IgD-negative memory B cell (primary cell): ENCODE results near the gene ERVH48-1. TPM values are rescaled to one million over a fixed set of nuclear protein-coding genes. Genes with fewer than 3 reads are reported as not detected.
A peak's percentile ranks its signal among the peaks of the same experiment; 100 is the strongest.
"Not testable (repeated sequence)": the region's sequence is repeated elsewhere in the genome, so short reads cannot be mapped to it uniquely, and the experiment has no call there.

Source experiments
- H3K27ac Mint-ChIP-seq, 3 donors: one replicate each; pipeline ENCODE4 v1.8.0; 2020 to 2022; ENCODE audit warnings: mild to moderate bottlenecking in 3 of 3, mixed read lengths in 3 of 3, moderate library complexity in 1 of 3
- H3K27me3 Mint-ChIP-seq: one replicate; pipeline ENCODE4 v1.8.0; 2021; ENCODE audit warnings: mixed read lengths
- H3K36me3 Mint-ChIP-seq: one replicate; pipeline ENCODE4 v1.8.0; 2020; ENCODE audit warnings: mild to moderate bottlenecking, mixed read lengths
- H3K4me1 Mint-ChIP-seq, 3 donors: one replicate each; pipeline ENCODE4 v1.8.0; 2020 to 2022; ENCODE audit warnings: mixed read lengths in 3 of 3, mild to moderate bottlenecking in 1 of 3
- H3K4me3 Mint-ChIP-seq, 4 donors: one replicate each; pipeline ENCODE4 v1.8.0; 2020 to 2022; ENCODE audit warnings: mild to moderate bottlenecking in 4 of 4, mixed read lengths in 4 of 4, moderate library complexity in 3 of 4
- H3K9me3 Mint-ChIP-seq, 3 donors: one replicate each; pipeline ENCODE4 v1.8.0; 2020 to 2021; ENCODE audit warnings: mixed read lengths in 3 of 3, mild to moderate bottlenecking in 1 of 3
- polyA plus RNA-seq: library from polyadenylated mRNA; unstranded; fragments of 300-500 nt; fragmentation: Illumina TruSeq; gene quantifications from one replicate; pipeline ENCODE4 v1.2.3, GENCODE V29; 2021

ERVH48-1 gene
- polyA plus RNA-seq = not detected

DNA sequence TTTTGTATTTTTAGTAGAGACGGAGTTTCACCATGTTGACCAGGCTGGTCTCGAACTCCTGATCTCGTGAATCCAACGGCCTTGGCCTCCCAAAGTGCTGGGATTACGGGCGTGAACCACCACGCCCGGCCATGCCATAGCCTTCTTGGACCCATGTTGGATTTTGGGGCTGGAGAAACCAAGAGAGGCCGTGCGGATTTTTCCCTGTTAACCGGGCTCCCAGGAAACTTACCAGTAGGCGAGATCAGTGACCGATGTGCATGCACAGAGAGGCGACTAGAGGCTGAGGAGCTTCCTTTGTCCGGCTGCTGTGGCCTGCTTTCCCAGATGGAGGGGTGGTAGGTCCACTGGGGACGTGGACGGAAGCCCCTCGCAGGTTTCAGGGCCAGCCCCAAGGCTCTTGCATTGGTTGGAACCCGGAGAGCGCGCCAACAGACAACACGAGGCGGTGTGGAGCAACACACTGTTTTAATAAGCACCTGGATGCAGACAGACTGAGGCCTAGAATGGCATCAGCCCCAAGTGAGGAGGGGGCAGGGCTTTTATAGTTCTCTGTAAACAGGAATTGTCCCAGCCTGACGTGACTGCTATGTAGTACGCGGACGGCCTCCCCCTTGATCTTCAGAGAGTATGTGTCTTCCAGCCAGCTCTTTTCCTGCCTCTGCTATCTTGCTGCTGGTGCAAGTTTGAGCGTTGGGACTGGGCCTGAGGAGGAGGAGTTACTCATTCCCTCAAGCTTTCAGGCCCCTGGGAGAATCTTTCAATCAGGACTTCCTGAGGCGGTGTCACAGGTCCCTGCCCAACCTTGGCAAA is at the start of gene ERVH48-1:
Gene ERVH48-1 (minus strand): TSS at position 517 of the 813 bp plus-strand sequence. CDS start 6,624 bp downstream, outside the sequence.
- Mint-ChIP-seq H3K4me3 (no peak within 1 kb of the TSS), H3K9me3 (no peaks in the 10 kb centered on the region), H3K27ac (no peak within 1 kb of the TSS), H3K36me3 (no peaks in the 10 kb centered on the region), H3K27me3 (no peaks in the 10 kb centered on the region), H3K4me1 (peaks cover 6 to 12% (median 9%) of the 10 kb centered on the region in 3 donors)

DNA sequence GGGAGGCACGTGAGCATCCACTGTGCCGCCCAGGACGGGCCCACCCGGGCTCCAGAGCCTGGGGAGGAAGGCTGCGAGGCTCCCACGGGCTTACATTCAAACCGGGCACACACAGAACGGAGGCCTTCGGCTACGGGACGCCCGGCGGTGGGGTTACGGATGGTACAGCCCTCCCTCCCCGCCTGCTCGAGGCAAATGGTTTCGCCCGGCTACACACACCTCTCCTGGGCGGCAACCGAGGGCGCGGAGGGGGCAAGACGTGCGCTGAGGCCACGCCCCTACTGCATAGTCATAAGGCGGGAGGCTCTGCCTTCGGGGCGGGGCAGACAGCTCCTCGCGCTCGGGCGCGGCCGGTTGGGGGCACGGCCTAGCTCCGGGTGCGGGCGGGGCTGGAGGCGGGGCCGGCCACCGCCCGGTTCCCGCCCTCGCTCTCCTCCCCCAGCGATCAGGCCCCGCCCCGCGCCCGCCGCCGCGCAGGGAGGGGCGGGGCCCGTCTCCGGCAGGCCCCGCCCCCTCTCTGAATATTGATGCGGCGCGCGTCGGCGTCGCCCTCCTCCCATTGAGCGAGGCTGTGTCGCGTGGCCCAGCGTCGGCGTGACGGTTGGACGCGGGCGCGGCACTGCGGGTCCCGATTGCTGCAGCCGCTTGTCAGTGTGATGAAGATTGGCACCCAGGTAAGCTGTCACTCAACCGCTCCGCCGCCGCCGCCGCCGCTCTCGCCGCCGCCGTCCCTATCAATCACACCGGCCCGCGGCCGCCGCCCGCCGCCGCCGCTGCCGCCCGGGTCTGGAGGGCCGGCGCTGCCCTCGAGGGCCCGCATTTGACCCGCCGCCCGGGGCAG is 48.8 kb upstream of the ERVH48-1 start, which contains the start of gene PKNOX1:
Gene PKNOX1 (plus strand): TSS at position 572 of the 841 bp plus-strand sequence. CDS start 29,820 bp downstream, outside the sequence.
- Mint-ChIP-seq H3K9me3 (no peaks in the 10 kb centered on the region), H3K27ac (peak within 1 kb of the TSS; percentile 73 to 92 (median 88)), H3K36me3 (peaks cover 2% of the 10 kb centered on the region), H3K27me3 (no peaks in the 10 kb centered on the region), H3K4me3 (peak within 1 kb of the TSS; percentile 90 to 94 (median 92)), H3K4me1 (peaks cover 13 to 17% (median 16%) of the 10 kb centered on the region in 3 donors)

DNA sequence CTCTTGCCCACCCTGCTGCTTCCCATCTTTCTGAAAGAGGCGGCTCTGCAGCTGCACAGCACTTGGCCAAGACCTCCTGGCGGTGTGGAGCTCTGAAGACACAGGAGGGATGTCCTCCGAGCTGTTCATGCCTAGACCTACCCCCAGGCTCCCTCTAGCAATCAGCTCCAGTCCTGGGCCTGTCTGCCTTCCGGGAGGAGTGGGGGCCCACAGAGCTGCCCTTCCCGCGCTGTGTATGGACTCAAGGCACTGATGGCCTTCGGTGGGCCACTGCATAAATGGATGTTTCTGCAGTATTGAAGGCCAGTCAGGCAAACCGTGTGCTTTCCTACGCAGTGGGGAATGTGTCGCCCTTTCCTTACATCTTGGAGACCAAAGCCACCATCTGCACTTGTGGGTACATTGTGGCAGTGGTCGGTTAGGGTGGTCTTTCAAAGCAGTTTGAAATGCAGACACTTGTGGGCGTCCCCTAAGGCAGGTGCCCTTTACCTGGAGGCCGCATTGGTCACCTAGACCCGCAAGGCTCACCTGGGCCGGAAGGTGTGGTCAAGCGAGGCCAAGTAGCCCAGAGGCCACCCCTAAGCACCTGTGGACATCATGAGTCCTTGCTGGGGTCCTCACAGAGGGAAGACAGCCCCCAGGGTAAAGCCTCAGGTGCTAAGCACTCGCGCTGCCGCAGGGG is 48.0 kb upstream of the ERVH48-1 start:
- Mint-ChIP-seq H3K27me3 (no peaks in the 10 kb centered on the region), H3K4me3 (peak overlapping the region; percentile 75 to 94 (median 86)), H3K9me3 (no peaks in the 10 kb centered on the region), H3K27ac (peak overlapping the region; percentile 58 to 84 (median 73)), H3K4me1 (peaks cover 11 to 13% (median 12%) of the 10 kb centered on the region in 3 donors), H3K36me3 (peaks cover 2% of the 10 kb centered on the region)

- Mint-ChIP-seq H3K36me3 (peaks cover under 1% of the 10 kb centered on the region), H3K9me3 (no peaks in the 10 kb centered on the region), H3K4me3 (peak overlapping the region in 1 of 4 donors; percentile 40), H3K27me3 (no peaks in the 10 kb centered on the region), H3K27ac (peak overlapping the region in 1 of 3 donors; percentile 31), H3K4me1 (peaks cover 7 to 10% (median 8%) of the 10 kb centered on the region in 3 donors)
These were observed 46.5 kb upstream of the ERVH48-1 start for GRCh38 chr21:42971897-42972275.

DNA sequence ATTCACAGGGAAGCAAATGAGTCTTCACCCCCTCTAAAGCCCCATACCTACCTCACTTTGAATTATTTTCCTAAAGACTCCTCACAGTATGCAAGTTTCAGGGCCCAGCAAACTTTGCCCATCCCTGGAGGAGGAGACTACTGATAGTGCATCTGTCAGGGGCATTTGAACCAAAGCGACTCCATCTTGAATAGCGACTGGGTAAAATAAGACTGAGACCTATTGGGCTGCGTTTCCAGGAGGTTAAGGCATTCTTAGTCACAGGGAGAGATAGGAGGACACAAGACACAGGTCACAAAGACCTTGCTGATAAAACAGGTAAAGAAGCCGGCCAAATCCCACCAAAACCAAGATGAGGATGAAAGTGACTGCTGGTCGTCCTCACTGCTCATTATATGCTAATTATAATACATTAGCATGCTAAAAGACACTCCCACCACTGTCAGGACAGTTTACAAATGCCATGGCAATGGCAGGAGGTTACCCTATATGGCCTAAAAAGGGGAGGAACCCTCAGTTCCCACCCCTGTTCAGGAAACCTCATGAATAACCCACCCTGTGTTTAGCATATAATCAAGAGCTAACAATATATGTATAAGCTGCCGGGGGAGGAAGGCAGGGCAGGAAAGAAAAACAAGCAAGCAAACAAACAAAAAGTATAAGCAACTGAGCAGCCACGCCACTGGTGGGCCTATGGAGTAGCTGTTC is 45.7 kb upstream of the ERVH48-1 start:
- no peaks in the 10 kb centered on the region for H3K36me3 Mint-ChIP-seq
- H3K4me3 Mint-ChIP-seq = peak overlapping the region in 1 of 4 donors; percentile 14
- peak overlapping the region in 1 of 3 donors; percentile 31 for H3K27ac Mint-ChIP-seq
- H3K4me1 Mint-ChIP-seq = peaks cover 4 to 5% (median 4%) of the 10 kb centered on the region in 3 donors
- no peaks in the 10 kb centered on the region for H3K27me3 Mint-ChIP-seq
- H3K9me3 Mint-ChIP-seq = no peaks in the 10 kb centered on the region

- H3K27me3 Mint-ChIP-seq = no peaks in the 10 kb centered on the region
- H3K36me3 Mint-ChIP-seq = no peaks in the 10 kb centered on the region
- no peaks in the 10 kb centered on the region for H3K9me3 Mint-ChIP-seq
- H3K27ac Mint-ChIP-seq = peak overlapping the region in 1 of 3 donors; percentile 27
- H3K4me1 Mint-ChIP-seq = peaks cover 0 to 5% (median 0%) of the 10 kb centered on the region in 3 donors
- no peak overlapping the region for H3K4me3 Mint-ChIP-seq
These were observed 43.8 kb upstream of the ERVH48-1 start for GRCh38 chr21:42969193-42969600.

DNA sequence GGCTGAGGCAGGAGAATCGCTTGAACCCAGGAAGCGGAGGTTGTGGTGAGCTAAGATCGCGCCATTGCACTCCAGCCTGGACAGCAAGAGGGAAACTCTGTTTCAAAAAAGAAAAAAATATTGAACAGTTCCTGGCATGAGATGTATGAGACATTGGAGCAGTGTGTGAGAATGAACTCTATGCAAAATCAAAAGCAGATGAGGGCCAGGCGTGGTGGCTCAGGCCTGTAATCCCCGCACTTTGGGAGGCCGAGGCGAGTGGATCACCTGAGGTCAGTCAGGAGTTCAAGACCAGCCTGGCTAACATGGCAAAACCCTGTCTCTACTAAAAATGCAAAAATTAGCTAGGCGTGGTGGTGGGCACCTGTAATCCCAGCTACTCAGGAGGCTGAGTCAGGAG is 42.2 kb upstream of the ERVH48-1 start:
- not testable (repeated sequence) for H3K27me3 Mint-ChIP-seq, H3K27ac Mint-ChIP-seq, H3K4me3 Mint-ChIP-seq, H3K9me3 Mint-ChIP-seq, H3K36me3 Mint-ChIP-seq, H3K4me1 Mint-ChIP-seq

DNA sequence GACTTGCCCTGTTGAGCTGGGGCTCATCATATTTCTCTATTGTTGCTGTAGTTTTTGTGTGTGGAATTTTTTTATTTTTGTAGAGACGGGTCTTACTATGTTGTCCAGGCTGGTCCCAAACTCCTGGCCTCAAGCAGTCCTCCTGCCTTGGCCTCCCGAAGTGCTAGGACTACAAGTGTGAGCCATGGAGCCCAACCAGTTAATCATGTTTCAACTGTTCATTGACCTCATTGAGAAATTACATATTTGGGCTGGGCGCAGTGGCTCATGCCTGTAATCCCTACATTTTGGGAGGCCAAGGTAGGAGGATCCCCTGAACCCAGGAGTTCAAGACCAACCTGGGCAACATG is 39.8 kb upstream of the ERVH48-1 start:
- Mint-ChIP-seq H3K4me3 (no peak overlapping the region), H3K36me3 (no peaks in the 10 kb centered on the region), H3K27ac (no peak overlapping the region), H3K9me3 (no peaks in the 10 kb centered on the region), H3K27me3 (no peaks in the 10 kb centered on the region), H3K4me1 (peaks cover 0 to 1% (median 0%) of the 10 kb centered on the region in 3 donors)

DNA sequence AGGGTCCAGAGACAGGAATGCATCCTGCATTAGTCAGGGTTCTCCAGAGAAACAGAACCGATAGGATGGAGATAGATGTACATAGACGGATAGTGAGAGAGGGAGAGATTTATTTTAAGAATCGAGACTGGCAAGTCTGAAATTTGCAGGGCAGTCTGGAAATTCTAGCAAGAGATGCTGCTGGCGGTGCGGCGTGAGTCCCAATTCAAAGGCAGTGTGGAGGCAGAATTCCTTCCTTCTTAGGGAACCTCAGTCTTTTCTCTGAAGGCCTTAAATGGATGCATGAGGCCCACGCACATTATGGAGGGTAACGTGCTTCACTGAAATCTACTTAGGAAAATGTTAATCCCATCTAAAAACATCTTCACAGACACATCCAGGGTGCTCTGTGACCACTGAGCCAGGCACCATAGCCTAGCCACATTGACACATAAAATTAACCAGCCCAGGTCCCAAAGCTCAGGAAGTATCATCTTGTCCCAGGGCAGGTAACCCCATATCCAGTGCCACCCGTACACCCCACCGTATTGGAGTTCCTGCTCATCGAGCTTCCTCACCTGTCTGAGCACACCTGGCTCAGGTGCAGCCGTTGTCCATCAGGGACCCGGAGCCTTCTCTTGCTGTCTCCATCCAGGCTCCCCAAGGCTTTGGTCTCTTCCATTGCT is 39.2 kb upstream of the ERVH48-1 start:
- Mint-ChIP-seq H3K4me3 (no peak overlapping the region), H3K9me3 (no peaks in the 10 kb centered on the region), H3K4me1 (peaks cover 0 to 1% (median 0%) of the 10 kb centered on the region in 3 donors), H3K36me3 (no peaks in the 10 kb centered on the region), H3K27ac (peak overlapping the region in 1 of 3 donors; percentile 35), H3K27me3 (no peaks in the 10 kb centered on the region)

- no peak overlapping the region for H3K4me3 Mint-ChIP-seq
- no peaks in the 10 kb centered on the region for H3K4me1 Mint-ChIP-seq
- H3K36me3 Mint-ChIP-seq = no peaks in the 10 kb centered on the region
- H3K27ac Mint-ChIP-seq = no peak overlapping the region
- H3K9me3 Mint-ChIP-seq = no peaks in the 10 kb centered on the region
- no peaks in the 10 kb centered on the region for H3K27me3 Mint-ChIP-seq
These were observed 38.7 kb upstream of the ERVH48-1 start for GRCh38 chr21:42964086-42964485.

- Mint-ChIP-seq H3K9me3 (peaks cover 0 to 2% (median 0%) of the 10 kb centered on the region in 3 donors), H3K27me3 (no peaks in the 10 kb centered on the region), H3K4me3 (no peak overlapping the region), H3K27ac (no peak overlapping the region), H3K4me1 (no peaks in the 10 kb centered on the region), H3K36me3 (no peaks in the 10 kb centered on the region)
These were observed 37.1 kb upstream of the ERVH48-1 start for GRCh38 chr21:42962380-42963007.

DNA sequence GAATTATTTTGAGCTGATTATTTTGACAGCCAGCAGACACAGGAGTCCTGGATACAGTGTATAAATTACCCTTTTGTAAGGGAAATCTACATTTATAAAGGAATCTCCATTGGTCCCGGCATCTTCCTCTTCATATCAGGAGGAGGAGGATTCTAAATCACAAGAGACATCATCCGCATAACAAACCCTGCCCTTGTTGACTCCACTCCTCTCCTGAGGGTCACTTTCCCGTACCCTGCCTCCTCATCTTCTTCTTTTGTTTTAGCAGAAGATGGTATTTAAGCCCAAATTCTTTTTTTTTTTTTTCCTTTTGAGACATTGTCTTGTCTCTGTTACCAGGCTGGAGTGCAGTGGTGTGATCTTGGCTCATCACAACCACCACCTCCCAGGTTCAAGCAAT is 34.3 kb upstream of the ERVH48-1 start:
- Mint-ChIP-seq H3K9me3 (peaks cover 0 to 2% (median 0%) of the 10 kb centered on the region in 3 donors), H3K4me3 (no peak overlapping the region), H3K27ac (no peak overlapping the region), H3K4me1 (no peaks in the 10 kb centered on the region), H3K36me3 (no peaks in the 10 kb centered on the region), H3K27me3 (no peaks in the 10 kb centered on the region)

DNA sequence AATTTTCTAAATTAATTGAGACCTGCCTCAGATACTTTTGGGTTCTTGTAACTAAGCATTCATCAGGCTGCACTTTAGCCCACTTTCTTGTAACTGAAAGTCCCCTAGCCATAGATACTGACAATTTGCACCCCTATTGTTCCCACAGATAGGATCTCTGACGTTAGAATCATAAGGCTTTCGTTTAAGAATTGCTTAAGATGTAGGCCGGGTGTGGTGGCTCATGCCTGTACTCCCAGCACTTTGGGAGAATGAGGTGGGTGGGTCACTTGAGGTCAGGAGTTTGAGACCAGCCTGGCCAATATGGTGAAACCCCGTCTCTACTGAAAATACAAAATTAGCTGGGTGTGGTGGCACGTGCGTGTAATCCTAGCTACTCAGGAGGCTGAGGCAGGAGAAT is 32.7 kb upstream of the ERVH48-1 start:
- H3K4me1 Mint-ChIP-seq, H3K4me3 Mint-ChIP-seq, H3K27me3 Mint-ChIP-seq, H3K36me3 Mint-ChIP-seq, H3K27ac Mint-ChIP-seq, H3K9me3 Mint-ChIP-seq: not testable (repeated sequence)
